CD4-positive, alpha-beta T cell treated with Interleukin-6 for 4 hours (primary cell): ENCODE data around the gene GSE1.

ENCODE experiments used
- DNase-seq: peaks from one replicate; pipeline ENCODE4 v3.0.0-alpha.2; 2020; ENCODE audit warnings: mixed read lengths

GSE1 gene

DNA sequence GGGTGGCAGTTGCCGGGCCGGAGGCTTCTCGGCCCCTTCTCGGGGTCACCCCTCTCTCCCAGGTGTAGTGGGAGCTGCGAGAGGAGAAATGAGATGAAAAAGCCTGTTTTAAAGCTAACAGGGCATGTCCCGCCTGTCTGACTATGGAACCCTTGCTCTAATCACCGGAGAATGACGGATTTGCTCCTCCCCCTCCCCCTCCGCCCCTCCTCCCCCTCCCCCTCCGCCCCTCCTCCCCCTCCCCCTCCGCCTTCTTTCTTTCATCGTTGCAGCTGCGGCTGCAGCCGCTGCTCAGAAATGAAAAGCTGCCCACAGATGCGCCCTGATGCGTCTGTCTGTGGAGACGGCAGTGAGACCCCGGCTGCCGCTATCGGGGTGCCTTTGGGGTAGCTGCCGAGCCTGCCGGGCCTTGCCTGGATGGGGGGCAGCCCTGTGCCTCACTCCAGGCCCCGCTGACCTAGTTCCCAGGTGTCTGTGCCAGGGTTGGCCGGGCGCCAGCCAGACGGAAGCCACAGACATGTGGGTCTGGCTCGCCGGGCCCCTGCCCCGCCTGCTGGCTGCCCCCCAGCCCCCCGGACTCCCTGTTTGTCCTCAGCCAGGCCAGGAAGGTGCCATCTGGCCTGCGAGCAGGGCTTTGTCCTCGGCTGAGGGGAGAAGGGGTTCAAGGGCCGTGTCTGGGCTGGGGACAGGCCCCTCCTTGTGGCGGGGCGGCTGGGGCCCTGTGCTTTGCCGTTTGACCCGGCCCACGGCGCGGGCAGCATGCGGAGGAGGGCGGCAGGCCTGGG, 37.9 kb downstream of the GSE1 start:
- DNase-seq, result peak; percentile 16

DNA sequence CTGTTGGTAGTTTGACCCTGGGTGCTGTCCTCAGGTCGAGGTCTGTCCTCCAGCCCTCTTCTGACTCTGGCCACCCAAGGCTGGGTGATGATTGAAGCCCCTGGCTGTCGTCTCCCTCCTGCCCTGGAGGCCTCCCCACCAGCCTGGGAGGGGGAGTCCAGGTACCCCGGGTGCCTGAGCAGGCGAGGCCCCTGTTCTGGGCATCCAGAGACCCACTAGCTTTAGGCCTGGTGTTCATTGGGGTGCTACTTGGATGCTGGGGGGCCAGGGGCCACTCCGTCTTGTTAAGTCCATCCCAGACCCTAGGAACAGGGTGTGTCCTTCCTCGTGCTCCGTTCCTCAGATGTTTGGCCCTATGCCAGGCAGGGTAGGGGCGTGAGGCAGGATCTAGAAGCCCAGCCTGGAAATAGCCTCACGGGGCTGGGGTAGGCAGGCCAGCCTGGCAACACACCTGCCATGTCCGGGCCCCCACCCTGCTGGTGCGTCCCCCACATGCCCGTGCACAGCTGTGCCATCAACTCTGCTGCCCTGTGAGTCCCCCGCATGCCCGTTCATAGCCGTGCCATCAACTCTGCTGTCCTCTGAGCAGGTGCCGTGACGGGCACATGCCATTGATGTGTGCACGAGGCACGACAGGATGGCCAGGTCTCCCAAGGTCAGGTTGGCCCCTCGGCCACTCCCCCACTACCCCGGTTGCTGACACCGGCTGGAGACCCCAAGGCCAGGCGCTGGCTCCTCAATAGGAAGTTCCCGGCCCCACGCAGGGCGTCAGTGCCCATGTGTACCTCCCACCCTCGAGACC, 38.7 kb downstream of the GSE1 start:
- no peak for DNase-seq

DNA sequence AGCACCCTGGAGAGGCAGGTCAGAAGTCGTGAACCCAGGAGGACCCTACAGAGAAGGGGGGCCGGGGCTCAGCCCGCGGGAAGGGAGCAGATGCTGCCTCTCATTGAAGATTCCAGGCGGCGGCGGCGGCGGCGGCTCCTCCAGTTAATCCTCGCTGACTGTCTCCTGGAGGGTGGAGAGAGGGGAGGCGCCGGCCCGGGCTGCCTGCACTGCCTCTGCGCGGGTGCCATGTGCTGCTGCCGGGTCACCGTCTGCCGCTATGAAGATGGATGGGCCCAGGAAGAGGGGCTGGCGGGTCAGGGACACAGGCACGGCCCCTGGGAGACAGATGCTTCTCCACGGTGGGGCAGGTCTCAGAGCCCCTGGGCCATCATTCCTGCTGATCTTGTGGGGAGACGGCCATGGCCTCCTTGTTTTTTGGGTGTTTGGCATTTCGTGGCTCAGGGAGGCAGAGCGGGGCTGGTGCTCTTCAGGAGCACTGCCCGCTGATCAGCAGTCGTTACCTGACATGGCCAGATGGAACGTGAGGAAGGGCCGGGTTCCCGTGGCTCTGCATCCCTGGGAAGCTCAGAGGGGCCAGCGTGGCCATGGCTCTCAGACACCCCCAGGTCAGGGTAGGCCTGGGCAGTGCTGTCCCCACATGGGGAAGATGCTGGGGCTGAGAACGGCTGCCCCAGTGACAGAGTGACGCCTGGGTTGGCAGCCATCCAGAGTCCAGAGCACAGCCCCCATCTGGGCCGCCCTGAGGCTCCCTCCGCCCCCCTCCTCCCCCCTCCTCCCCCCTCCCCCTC, 39.5 kb downstream of the GSE1 start:
- no peak for DNase-seq

DNA sequence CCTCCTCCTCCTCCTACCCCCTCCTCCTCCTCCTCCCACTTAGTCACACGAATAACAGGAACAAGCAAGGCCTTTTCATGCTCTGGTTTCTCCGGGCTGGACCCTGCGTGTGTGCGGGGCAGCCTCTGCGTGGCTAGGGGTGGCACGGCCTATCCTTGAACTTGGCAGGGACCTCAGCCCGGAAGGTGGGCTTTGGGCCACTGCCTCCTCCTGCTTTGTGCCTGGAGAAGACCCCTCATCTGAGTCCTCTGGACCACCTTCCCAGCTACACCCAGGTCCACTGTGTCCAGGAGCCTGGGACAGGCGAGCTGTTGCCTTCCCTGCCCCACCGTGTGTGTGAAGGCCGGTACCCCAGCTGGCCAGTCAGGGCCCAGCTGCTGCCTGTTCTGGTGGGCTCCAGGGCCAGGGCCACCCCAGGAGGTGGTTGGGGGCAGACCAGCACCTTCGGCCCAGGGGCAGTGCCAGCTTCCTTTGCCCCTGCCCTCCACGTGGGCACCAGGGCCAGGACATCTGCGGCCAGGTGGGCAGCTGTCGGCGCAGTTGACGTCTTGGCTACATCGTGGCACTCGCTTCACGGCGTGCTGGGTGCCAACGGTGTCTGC, 40.3 kb downstream of the GSE1 start:
- DNase-seq, result no peak

DNA sequence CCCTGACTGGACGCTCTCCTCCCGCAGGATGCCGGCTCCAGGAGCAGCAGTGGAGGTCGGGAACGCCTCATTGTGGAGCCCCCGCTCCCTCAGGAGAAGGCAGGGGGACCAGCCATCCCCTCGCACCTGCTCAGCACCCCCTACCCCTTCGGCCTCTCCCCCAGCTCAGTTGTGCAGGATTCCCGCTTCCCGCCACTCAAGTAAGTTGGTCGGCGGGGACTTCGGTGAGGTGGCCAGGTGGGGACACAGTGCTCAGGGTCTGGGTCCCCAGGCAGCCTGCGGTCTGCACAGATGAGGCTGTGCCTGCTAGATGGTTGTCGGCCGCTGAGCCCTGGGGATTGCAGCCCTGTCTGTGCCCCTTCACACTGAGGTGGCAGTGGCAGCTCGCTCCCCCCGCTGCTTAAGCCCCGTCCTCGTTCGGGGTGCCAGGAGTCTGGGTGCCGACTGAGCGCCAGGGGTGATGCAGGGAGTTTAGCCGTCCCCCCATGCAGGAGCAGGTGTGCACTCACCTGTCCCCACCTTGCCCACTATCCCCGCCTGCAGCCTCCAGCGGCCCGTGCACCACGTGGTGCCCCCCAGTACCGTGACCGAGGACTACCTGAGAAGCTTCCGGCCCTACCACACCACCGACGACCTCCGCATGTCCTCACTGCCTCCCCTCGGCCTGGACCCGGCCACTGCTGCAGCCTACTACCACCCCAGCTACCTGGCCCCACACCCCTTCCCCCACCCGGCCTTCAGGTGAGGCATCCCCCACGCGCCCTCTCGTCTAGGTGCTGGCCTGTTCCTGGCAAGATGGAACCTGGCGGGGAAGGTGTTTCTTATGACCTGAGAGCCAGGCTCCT, 41.4 kb downstream of the GSE1 start:
- DNase-seq, result no peak

DNA sequence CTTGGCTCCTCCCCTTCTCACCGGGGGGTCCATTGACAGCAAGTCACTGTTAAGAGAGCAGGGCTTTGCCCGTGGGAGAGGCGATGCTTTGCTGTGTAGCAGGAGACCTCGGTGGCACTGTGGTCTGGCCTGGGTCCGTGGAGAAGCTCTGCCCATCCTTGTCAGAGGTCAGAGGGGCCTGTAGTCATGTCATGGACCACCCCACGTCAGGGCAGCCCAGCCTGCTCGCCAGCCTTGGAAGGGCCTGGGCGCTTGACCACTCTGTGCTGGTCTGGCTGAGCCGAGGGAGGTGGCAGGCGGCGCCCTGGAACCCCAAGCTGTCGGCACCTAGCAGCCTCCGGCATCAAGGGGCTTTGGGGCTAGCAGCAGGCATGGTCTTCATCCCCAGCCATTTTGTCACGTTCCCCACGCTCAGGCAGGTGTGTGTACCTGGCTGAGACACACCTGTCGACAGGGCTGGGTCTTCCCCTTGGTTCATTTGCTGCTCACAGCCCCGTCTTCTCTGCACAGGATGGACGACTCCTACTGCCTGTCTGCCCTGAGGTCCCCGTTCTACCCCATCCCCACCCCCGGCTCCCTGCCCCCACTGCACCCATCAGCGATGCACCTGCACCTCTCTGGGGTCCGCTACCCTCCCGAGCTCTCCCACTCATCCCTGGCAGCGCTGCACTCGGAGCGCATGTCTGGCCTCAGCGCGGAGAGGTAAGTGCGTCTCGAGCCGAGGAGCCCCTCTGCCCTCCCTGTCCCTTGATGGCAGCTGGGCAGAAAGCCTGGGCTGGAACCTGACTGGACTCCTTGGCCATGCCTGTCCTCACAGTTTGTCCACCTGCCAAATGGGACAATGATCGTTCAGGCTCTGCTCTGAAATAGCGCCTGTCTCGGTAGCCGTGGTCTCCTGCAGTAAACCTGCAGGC, 42.4 kb downstream of the GSE1 start:
- DNase-seq, result no peak

DNA sequence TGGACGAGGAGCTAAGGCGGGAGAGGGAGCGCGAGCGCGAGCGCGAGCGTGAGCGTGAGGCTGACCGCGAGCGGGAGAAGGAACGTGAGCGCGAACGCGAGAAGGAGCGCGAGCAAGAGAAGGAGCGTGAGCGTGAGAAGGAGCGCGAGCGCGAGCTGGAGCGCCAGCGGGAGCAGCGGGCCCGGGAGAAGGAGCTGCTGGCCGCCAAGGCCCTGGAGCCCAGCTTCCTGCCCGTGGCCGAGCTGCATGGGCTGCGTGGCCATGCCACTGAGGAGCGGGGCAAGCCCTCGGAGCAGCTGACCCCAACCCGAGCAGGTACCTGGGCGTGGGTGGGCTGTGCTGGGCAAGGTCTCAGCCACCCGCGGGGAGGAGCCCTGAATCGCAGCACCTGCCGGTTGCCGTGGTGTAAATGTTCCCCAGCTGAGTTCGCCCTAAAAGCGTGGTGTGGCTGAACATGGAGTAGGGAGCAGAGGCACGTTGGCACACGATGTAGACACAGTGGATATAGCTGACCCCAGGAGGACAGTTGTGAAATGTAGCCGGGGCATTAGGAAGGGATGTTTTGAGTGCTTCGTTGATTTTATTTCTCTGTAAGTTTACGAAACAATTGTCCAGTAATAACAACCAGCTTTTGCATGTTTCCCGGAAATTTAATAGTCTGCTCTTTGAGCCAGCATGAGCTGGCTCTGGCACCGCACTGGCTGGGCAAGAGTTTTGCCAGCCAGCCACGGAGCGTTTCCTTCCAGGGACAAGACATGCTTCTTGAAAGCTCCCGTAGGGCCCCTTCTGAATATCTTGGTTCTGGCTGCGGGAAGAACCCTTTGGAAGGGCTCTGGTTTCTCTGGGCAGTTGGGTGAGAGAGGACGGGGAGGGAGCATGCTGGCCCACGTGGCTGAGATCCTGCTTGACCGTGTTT, 43.5 kb downstream of the GSE1 start:
- DNase-seq, result no peak

DNA sequence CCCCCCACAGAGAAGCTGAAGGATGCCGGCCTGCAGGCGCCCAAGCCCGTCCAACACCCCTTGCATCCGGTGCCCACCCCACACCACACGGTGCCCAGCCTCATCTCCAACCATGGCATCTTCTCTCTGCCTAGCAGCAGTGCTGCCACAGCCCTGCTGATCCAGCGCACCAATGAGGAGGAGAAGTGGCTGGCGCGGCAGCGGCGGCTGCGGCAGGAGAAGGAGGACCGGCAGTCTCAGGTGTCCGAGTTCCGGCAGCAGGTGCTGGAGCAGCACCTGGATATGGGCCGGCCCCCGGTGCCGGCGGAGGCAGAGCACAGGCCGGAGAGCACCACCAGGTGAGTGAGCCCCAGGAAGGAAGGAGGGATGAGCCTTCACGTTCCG, 44.1 kb downstream of the GSE1 start:
- DNase-seq, result no peak

DNA sequence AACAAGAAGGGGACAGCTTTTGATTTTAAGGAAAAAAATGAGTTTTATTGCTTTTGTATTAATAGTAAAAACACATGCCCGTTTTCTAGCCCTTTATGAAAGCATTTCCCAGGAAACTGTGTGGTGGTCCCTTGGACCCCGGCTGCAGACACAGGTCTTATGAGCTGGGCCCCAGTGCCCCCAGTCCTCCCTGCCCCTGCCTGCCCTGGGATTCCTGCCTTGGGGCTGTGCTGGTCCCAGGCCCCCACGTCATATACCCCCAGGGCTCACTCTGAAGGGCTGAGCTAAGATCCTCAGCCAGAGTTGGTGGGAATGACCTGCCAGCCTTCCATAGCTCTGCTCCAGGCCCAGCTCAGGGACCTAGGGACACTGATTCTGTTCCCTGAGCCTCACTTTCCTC, 44.9 kb downstream of the GSE1 start:
- DNase-seq, result no peak

DNA sequence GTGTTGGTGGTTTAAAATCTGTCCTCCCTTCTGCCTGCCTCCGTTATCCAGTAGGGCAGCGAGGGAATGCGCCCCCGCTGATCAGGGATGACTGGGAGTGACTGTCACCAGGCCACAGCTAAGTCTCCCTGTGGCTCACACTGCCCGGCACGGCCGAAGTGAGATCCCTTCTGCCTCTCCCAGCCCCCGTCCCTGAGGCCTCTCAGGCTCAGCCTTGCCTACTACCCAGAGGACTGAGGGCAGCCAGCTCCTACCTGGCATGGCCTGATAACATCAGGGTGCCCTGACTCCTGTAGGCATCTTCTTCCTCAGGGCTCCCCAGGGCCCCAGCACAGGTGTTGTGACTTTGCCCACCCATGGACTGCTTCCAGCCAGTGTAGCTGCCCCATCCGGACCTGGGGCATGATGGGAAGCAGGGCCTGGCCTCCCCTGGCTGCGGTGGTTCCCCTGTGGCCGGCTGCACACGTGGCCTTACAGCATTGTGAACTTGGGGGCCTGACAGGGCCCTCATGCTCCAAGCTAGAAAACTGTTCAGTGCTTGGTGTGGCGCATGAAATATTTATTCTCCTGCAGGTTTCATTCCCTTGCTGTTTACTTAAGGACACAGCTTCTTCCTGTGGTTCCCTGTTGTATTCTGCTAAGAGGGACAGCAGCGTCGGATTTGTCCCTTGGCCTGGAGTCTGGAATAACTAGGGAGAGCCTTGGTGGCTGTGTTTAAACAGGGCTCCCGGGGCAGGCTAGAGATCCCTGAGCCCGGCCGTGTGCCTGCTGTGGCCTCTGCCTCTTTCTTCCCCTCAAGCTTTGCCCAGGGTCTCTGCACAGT, 45.6 kb downstream of the GSE1 start:
- no peak for DNase-seq

DNA sequence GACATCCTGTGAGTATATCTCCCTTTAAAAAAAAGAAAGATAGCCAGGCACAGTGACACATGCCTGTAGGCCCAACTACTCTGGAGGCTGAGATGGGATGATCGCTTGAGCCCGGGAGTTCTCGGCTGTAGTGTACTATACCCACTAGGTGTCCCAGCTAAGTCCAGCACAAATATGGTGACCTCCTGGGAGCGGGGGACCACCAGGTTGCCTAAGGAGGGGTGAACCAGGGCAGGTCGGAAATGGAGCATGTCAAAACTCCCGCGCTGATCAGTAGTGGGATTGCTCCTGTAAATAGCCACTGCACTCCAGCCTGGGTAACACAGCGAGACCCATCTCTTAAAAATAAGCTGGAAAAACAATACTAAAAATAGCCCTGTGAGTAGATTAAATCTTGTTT, 46.2 kb downstream of the GSE1 start:
- DNase-seq, result no peak

DNA sequence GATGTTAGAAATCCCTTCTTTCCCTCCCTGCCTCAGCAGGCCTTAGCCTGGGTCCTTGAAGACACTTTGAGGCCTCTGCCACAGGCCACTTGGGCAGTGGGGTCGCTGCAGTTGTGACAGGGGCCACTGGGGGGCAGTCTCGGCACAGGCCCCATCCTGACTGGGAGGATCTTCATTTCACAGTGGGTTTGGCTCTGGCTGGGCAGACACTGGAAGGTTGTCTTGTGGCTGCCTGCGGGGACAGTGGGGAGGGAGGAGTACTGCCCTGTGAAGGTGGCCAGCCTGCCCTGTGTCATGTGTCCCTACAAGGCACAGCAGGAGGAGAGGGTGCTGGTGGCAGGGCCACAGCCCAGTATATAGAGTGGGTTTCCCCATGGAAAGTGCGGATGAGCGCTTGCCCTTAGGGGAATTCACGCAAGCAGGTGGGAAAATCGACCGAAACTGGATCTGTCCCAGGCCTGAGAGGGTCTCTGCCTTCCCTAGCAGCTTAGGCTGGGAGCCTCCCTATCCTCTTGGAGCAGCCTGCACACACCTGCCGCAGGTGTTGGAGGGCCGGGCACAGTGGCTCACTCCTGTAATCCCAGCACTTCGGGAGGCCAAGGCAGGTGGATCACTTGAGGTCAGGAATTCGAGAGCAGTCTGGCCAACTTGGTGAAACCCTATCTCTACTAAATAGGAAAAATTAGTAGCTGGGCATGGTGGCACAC, 46.8 kb downstream of the GSE1 start:
- peak; percentile 61 for DNase-seq

DNA sequence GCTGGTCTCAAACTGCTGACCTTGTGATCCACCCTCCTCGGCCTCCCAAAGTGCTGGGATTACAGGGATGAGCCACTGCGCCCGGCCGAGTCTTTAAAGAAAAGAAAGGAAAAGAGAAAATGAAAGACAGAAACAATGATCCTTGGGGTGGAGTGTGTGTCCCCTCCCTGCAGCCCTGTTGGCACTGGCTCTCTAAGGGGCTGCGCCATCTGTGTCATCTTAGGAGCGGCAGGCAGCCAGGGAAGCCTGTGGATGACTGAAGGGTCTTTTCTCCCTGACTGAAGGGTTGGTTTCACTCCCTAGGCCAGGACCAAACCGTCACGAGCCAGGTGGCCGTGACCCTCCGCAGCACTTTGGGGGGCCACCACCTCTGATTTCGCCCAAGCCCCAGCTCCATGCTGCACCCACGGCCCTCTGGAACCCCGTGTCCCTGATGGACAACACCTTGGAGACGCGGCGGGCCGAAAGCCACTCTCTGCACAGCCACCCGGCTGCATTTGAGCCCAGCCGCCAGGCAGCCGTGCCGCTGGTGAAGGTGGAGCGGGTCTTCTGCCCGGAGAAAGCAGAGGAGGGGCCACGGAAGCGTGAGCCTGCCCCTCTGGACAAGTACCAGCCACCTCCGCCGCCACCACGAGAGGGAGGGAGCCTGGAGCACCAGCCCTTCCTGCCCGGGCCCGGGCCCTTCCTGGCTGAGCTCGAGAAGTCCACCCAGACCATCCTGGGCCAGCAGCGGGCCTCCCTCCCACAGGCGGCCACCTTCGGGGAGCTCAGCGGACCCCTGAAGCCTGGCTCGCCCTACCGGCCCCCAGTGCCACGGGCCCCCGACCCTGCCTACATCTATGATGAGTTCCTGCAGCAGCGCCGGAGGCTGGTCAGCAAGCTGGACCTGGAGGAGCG, 48.0 kb downstream of the GSE1 start:
- DNase-seq, result no peak

DNA sequence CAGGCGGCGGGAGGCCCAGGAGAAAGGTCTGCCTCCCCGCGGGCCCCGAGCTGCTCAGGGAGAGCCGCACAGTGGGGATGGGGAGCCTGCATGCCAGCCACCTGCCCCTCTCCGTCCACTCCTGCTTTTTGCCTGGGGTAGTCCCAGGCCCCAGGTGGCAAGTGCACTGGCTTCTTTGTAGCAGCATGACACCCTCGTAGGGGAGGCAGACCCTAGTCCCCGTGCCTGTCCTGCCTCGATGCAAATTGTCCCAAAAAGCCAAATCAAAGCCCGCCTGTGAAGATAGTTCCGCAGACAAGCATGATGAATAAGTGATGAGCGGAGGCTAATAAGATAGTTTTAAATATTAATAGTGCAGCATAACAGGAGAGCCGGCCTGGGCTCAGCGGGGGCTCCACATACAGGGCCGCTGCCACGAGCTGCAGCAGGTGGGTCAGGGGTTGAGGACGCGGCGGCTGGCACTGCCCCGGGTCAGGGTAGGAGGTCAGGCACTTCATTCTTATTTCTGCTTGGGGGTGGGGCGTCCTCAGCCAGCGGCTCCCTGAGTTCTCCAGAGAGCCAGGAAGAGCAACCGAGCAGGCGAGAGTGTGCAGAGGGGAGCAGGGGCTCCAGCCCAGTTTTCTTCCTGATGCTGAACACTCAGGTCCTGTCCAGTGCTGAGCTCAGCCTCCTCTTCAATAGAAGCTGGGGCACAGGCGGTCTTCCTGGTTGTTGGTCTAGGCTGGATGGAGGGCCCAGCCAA, 48.8 kb downstream of the GSE1 start:
- no peak for DNase-seq

DNA sequence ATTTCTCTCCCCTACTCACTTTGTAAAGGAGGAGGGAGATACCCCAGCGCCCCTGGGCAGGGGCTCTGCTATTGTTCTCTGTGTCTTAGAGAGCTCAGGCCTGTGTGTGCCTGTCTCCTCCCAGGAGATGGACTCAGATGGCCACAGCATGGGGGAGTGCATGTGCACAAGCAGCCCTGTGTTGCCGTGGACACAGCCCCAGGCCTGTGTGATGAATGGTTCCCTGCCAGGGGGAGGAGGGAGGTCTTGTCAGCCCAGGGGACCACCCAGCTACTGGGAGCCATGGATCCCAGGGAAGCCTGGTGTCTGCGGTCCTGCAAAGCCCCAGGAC, 49.3 kb downstream of the GSE1 start:
- no peak for DNase-seq

DNA sequence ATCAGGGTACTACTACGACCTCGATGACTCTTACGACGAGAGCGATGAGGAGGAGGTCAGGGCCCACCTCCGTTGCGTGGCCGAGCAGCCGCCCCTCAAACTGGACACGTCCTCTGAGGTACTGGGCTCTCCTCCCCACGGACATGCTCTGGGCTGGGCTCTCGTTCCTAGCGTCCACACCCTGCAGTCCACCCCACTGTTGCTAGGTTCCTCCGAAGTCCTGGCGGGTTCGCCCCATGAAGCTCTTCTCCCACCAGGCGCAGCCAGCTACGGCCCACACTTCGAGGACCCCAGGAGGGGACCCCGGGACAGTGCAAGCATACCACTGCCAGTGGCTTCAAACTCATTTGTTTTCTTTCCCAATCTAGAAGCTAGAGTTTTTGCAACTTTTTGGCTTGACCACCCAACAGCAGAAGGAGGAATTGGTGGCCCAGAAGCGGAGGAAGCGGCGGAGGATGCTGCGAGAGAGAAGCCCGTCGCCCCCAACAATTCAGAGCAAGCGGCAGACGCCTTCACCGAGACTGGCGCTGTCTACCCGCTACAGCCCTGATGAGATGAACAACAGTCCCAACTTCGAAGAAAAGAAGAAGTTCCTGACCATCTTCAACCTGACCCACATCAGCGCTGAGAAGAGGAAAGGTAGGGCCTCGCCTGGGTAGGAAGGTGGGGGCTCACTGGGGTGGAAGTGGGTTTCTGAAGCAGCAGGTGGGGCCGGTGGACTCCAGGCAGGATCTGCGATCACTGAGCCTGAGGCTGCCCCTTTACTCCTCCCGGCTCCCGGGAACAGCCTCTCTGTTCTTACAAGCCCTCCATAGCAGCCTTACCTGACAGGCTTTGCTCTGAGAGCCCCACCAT, 50.1 kb downstream of the GSE1 start:
- DNase-seq, result no peak
